HEK293 (cell line): ENCODE measurements around the gene INSYN1.

ENCODE experiments used
- ZNF24 ChIP-seq: fragments of 450-650 bp; formaldehyde crosslinking; IDR thresholded peaks from 2 replicates; pipeline ENCODE4 v1.5.1; 2016; ENCODE audit warnings: missing biosample characterization, missing genetic modification characterization
- ZNF416 ChIP-seq: fragments of 450-650 bp; formaldehyde crosslinking; IDR thresholded peaks from 2 replicates; pipeline ENCODE4 v1.5.1; 2016; ENCODE audit warnings: missing biosample characterization, missing genetic modification characterization
- TF ChIP-seq, protein P1 (sequence below): fragments of 450-650 bp; formaldehyde crosslinking; IDR thresholded peaks from 2 replicates; pipeline ENCODE4 v1.5.1; 2016; ENCODE audit warnings: missing biosample characterization, missing genetic modification characterization
- TF ChIP-seq, protein P2 (sequence below): fragments of 450-650 bp; formaldehyde crosslinking; IDR thresholded peaks from 2 replicates; pipeline ENCODE4 v1.5.1; 2016; ENCODE audit warnings: missing biosample characterization, missing genetic modification characterization

DNA sequence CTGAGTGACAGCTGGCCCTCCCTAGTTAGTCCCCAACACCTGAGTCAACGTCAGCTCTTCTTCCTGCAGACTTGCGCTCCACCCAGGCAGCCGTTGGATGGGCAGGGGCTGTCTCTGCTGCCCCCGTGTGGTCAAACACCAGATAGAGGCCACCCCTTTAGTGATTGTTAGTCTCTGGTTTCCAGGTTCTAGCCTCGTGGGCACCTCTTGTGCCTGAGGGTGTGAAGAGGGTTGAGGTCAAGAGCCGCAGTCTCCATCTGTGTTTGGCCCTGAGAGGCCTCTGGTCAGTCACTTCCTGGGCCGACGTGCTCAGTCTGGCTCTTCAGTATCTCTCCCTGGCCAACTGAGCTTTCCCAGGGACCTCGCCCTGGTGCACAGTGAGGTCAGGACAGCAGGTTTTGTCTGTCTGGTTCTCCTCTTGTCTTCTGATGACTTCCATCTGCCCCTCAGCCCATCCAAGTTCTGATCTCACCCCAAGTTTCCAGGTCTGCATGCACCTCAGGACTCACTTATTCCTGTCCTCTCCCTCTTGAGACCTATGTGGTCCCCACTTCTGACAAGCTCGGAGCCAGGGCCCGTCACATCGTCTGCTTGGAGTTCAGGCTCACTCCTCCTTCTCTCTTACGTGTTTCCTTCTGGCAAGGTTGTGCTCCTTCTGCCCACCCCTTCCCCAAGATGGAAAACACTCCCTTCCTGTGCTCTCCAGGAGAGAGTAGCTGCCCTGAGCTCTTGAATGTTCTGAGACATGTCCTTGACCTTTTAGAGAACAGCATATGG lies 48.1 kb downstream of the INSYN1 start:
- TF ChIP-seq, protein P1, sequence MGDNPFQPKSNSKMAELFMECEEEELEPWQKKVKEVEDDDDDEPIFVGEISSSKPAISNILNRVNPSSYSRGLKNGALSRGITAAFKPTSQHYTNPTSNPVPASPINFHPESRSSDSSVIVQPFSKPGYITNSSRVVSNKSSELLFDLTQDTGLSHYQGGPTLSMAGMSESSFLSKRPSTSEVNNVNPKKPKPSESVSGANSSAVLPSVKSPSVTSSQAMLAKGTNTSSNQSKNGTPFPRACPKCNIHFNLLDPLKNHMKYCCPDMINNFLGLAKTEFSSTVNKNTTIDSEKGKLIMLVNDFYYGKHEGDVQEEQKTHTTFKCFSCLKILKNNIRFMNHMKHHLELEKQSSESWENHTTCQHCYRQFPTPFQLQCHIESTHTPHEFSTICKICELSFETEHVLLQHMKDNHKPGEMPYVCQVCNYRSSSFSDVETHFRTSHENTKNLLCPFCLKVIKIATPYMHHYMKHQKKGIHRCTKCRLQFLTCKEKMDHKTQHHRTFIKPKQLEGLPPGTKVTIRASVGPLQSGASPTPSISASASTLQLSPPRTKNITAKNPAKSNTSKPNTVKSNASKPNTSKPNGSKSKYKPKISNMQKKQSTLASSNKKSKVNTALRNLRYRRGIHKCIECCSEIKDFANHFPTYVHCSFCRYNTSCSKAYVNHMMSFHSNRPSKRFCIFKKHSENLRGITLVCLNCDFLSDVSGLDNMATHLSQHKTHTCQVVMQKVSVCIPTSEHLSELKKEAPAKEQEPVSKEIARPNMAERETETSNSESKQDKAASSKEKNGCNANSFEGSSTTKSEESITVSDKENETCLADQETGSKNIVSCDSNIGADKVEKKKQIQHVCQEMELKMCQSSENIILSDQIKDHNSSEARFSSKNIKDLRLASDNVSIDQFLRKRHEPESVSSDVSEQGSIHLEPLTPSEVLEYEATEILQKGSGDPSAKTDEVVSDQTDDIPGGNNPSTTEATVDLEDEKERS (tag by site-specific recombination) = no peak
- TF ChIP-seq, protein P2, sequence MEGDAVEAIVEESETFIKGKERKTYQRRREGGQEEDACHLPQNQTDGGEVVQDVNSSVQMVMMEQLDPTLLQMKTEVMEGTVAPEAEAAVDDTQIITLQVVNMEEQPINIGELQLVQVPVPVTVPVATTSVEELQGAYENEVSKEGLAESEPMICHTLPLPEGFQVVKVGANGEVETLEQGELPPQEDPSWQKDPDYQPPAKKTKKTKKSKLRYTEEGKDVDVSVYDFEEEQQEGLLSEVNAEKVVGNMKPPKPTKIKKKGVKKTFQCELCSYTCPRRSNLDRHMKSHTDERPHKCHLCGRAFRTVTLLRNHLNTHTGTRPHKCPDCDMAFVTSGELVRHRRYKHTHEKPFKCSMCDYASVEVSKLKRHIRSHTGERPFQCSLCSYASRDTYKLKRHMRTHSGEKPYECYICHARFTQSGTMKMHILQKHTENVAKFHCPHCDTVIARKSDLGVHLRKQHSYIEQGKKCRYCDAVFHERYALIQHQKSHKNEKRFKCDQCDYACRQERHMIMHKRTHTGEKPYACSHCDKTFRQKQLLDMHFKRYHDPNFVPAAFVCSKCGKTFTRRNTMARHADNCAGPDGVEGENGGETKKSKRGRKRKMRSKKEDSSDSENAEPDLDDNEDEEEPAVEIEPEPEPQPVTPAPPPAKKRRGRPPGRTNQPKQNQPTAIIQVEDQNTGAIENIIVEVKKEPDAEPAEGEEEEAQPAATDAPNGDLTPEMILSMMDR = peak; percentile 84
- TF ChIP-seq ZNF24 (tag by site-specific recombination) (no peak), ZNF416 (tag by site-specific recombination) (no peak)
